Esophagus squamous epithelium (tissue), 4 donors: ENCODE data around the gene JMJD6.
"Not testable (repeated sequence)": the region's sequence is repeated elsewhere in the genome, so short reads cannot be mapped to it uniquely, and the experiment has no call there.

Source experiments
- CTCF ChIP-seq, 6 experiments: fragments of 450-650 bp in 4 of 6; fragments of 200-600 bp in 2 of 6; sonication (generic) in 2 of 6; IDR thresholded peaks; one replicate each; pipeline ENCODE4 v1.5.1; 2016 to 2019; ENCODE audit warnings: antibody characterized with exemption in 6 of 6, mild to moderate bottlenecking in 4 of 6, moderate library complexity in 4 of 6
- POLR2A ChIP-seq, 4 donors: fragments of 450-650 bp; IDR thresholded peaks; one replicate each; pipeline ENCODE4 v1.6.1; 2017; ENCODE audit warnings: antibody characterized with exemption in 4 of 4, mild to moderate bottlenecking in 4 of 4, moderate library complexity in 3 of 4

- not testable (repeated sequence) for TF ChIP-seq CTCF, POLR2A (IDR thresholded peaks at IDR 0.05)
Measured at GRCh38 chr17:76731800-76732733, 5.7 kb upstream of the JMJD6 start.
